Thyroid gland (tissue), 4 donors: ENCODE data around the gene NDUFAF8. TPM values are rescaled to one million over a fixed set of nuclear protein-coding genes. Genes with fewer than 3 reads are reported as not detected.

Experiments used
- DNase-seq, 2 donors: peaks; one replicate each; pipeline ENCODE4 v3.0.0-alpha.2; 2019
- H3K27ac ChIP-seq, 3 donors: fragments of 200-600 bp; sonication (generic); 1 replicate in 2 of 3; 2 replicates in 1 of 3; pipeline ENCODE4 v1.5.1; 2016 to 2019; ENCODE audit warnings: mild to moderate bottlenecking in 1 of 3, moderate library complexity in 1 of 3
- H3K27me3 ChIP-seq: fragments of 200-600 bp; sonication (generic); one replicate; pipeline ENCODE4 v1.5.1; 2019
- H3K36me3 ChIP-seq, 2 donors: fragments of 200-600 bp; sonication (generic); one replicate each; pipeline ENCODE4 v1.5.1; 2016 to 2019
- H3K4me1 ChIP-seq, 2 donors: fragments of 200-600 bp; sonication (generic); one replicate each; pipeline ENCODE4 v1.5.1; 2017 to 2019
- H3K4me3 ChIP-seq, 3 donors: fragments of 200-600 bp; sonication (generic); replicated peaks in 1 of 3; 1 replicate in 2 of 3; 2 replicates in 1 of 3; pipeline ENCODE4 v1.5.1; 2016; ENCODE audit warnings: mild to moderate bottlenecking in 1 of 3
- H3K9me3 ChIP-seq: fragments of 200-600 bp; sonication (generic); one replicate; pipeline ENCODE4 v1.5.1; 2017
- POLR2A ChIP-seq, 2 donors: fragments of 450-650 bp; IDR thresholded peaks; one replicate each; pipeline ENCODE4 v1.6.1; 2017; ENCODE audit warnings: antibody characterized with exemption in 2 of 2, mild to moderate bottlenecking in 2 of 2, moderate library complexity in 1 of 2
- WGBS, 2 donors: methylation state at CpG; one replicate each; pipeline ENCODE4 v1.1.5; 2017; 5-methylcytosine and 5-hydroxymethylcytosine counted together
- intact Hi-C: fragments of 100-400 bp; cut with DNase I; formaldehyde crosslinking; loops from one replicate; pipeline ENCODE4 v1.15.1; 2023
- total RNA-seq, 4 donors: library from RNA; depleted of rRNA; stranded (reverse); fragments of >200 nt; gene quantifications; one replicate each; pipeline ENCODE4 v1.2.3, GENCODE V29; 2016
- TF ChIP-seq, protein P1 (sequence below), 6 experiments: fragments of 200-600 bp in 3 of 6; fragments of 450-650 bp in 3 of 6; sonication (generic) in 3 of 6; IDR thresholded peaks; one replicate each; pipeline ENCODE4 v1.5.1; 2016 to 2019; ENCODE audit warnings: antibody characterized with exemption in 6 of 6, mild to moderate bottlenecking in 2 of 6, inconsistent platforms in 1 of 6, moderate library complexity in 1 of 6

The NDUFAF8 gene
- total RNA-seq, 4 donors from 2014 or later, result 17.0 to 107 (median 53.7) TPM

DNA sequence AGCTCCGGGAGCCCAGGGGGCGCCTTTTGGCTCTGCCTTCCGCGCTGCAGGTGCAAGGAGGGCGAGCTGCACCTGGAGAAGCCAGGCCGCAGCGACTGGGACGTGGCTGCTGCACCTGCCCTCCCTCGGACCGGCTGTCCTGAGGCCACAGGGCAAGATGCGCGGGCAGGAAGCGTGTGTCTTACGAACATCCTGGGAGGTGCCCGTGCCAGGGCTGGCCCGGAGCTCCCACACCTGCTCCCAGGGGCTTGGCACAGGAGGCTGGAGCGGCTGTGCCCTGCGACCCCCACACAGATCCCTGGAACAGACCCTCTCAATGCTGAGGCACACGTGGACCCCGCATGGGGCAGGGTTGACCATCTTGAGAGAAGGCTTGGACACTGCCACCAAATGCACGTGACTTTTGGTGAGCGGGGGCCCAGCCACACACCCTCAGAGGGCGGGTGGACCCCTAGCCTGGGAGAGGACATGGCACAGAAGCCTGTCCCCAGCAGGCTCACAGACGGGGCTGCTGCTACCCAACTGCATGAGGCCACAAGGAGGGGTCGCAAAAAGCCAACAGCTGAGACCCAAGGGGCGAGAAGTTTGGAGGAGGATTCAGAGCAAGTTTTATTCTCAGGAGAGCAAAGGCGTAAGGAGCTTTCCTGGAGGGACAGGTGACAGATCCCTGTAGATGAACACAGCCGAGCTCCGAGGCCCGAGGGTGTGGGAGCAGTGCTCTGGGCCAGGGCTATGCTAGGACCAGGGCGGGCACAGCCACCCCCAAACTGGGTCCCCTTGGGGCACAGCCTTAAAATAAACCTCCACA is 11.4 kb downstream of the NDUFAF8 start:
- H3K36me3 ChIP-seq, result peaks cover 21 to 27% of the 10 kb centered on the region in 2 donors
- no peak overlapping the region for H3K27ac ChIP-seq
- TF ChIP-seq, protein P1, sequence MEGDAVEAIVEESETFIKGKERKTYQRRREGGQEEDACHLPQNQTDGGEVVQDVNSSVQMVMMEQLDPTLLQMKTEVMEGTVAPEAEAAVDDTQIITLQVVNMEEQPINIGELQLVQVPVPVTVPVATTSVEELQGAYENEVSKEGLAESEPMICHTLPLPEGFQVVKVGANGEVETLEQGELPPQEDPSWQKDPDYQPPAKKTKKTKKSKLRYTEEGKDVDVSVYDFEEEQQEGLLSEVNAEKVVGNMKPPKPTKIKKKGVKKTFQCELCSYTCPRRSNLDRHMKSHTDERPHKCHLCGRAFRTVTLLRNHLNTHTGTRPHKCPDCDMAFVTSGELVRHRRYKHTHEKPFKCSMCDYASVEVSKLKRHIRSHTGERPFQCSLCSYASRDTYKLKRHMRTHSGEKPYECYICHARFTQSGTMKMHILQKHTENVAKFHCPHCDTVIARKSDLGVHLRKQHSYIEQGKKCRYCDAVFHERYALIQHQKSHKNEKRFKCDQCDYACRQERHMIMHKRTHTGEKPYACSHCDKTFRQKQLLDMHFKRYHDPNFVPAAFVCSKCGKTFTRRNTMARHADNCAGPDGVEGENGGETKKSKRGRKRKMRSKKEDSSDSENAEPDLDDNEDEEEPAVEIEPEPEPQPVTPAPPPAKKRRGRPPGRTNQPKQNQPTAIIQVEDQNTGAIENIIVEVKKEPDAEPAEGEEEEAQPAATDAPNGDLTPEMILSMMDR (IDR thresholded peaks at IDR 0.05), result no peak
- TF ChIP-seq POLR2A (IDR thresholded peaks at IDR 0.05), result no peak
- no peak for DNase-seq
- no peak overlapping the region for H3K4me3 ChIP-seq
- 93 to 100% methylated on average over 6 to 19 of the region's 31 CpGs for WGBS, 2 donors
- H3K9me3 ChIP-seq, result no peaks in the 10 kb centered on the region
- H3K4me1 ChIP-seq, result peaks cover 16 to 18% of the 10 kb centered on the region in 2 donors
- no peaks in the 10 kb centered on the region for H3K27me3 ChIP-seq
- intact Hi-C loops, result loop anchor here (5.0 kb wide), 1 partner anchor 352 kb away; no protein-coding TSS in a partner anchor

DNA sequence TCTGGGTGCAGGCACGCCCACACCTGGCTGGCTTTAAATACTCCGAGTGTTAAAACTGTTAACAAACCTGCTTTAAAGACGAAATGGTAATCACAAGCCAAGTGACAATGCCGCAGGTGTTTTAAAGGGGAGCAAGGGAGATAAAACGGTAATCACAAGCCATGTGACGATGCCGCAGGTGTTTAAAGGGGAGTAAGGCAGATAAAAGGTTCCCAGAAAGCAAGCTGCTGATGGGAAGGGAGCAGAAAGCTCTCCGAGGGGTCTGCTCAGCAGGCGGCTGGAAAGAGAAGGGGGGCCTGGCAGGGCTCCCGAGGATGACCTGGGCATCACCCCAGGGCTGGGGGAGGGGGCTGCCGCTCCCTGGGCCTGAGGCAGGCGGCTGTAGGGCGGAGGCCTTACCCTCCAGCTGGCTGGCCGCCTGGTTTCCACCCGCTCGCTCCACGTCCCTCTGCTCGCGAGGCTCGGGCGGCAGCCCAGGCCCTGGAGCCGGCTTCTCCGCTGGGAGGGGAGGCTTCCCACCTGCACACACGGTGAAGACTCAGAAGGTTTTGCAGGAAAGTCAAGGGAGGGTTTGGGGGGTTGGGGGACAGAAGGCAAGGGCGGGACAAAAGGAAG is 12.1 kb downstream of the NDUFAF8 start:
- no peaks in the 10 kb centered on the region for H3K27me3 ChIP-seq
- intact Hi-C loops, result loop anchor here (5.0 kb wide), 1 partner anchor 351 kb away; no protein-coding TSS in a partner anchor
- no peak for TF ChIP-seq POLR2A (IDR thresholded peaks at IDR 0.05)
- TF ChIP-seq, protein P1 (IDR thresholded peaks at IDR 0.05), result no peak
- no peak overlapping the region for H3K27ac ChIP-seq
- WGBS, 2 donors, result 86 to 90% methylated on average over 17 to 25 of the region's 25 CpGs
- no peak for DNase-seq
- H3K9me3 ChIP-seq, result no peaks in the 10 kb centered on the region
- peaks cover 20 to 23% of the 10 kb centered on the region in 2 donors for H3K4me1 ChIP-seq
- no peak overlapping the region for H3K4me3 ChIP-seq
- H3K36me3 ChIP-seq, result peaks cover 21 to 27% of the 10 kb centered on the region in 2 donors

DNA sequence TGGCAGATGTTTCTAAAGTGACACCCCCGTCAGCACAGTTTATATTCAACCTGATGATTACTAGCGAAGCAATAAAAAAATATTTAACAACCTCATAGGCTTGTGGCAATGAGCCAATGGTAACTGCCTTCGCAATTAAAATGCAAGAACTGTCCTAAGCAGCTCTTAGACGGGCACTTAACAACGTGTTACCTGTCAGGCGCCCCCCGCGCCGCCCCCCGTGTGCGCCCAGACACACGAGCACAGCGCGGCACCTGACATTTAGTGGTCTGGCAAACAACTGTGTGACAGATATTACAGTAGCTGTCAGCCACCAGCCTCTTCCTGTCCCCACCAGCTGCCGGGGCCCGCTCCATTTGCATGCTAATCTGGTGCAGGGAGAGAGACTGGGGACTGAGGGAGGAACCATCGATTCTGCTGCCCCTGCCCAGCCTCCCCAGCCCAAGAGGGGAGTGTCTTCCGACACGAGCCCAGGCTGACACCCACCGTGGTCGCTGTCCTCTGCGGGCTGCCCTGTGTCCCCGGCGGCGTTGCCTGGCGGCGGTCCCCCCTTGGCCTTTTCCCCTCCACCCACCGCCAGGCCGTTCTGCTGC is 12.7 kb downstream of the NDUFAF8 start:
- H3K27me3 ChIP-seq, result no peaks in the 10 kb centered on the region
- H3K4me1 ChIP-seq, result peaks cover 26 to 29% of the 10 kb centered on the region in 2 donors
- intact Hi-C loops, result loop anchor here (2.0 to 5.0 kb wide), 2 partner anchors 231 to 350 kb away; no protein-coding TSS in a partner anchor
- peaks cover 21 to 27% of the 10 kb centered on the region in 2 donors for H3K36me3 ChIP-seq
- H3K27ac ChIP-seq, result no peak overlapping the region
- TF ChIP-seq POLR2A (IDR thresholded peaks at IDR 0.05), result no peak
- TF ChIP-seq, protein P1 (IDR thresholded peaks at IDR 0.05), result no peak
- H3K4me3 ChIP-seq, result no peak overlapping the region
- DNase-seq, result no peak
- no peaks in the 10 kb centered on the region for H3K9me3 ChIP-seq
- 90 to 94% methylated on average over 26 to 27 of the region's 29 CpGs for WGBS, 2 donors

DNA sequence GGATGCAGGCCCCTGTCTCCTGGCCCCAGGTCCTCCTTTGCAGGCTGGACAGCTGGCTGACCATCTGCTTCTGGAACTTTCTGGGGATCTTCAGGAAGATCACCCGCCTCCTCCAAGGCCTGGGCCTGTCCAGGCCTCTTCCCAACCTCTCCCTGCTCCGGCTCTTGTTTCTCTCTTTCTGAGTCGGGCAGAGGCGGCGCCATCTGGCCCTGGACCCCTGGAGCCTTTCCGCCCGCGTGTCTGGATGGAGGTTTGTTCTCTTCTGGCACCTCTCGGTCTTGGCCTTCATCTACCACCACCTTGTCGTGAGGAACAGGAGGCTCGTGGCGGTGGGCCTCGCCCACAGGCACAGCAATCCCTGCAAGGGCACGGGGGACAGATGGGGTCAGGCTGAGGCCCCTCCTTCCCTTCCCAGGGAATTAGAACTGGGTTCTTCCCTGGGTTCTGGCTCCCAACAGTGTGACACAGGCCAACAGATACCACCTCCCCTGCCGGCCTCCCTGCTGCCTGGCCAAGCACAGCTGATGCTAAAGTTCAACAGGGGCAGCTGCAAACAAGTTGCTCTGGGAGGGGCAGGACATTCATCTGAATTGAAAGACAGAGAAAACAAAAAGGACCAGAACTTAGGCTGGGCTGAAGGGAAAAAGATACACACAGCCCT is 13.3 kb downstream of the NDUFAF8 start:
- intact Hi-C loops, result loop anchor here (2.0 to 5.0 kb wide), 2 partner anchors 230 to 350 kb away; no protein-coding TSS in a partner anchor
- no peaks in the 10 kb centered on the region for H3K9me3 ChIP-seq
- no peak overlapping the region for H3K4me3 ChIP-seq
- WGBS, 2 donors, result 90 to 91% methylated on average over 10 to 15 of the region's 15 CpGs
- H3K27ac ChIP-seq, result no peak overlapping the region
- TF ChIP-seq, protein P1 (IDR thresholded peaks at IDR 0.05), result no peak
- no peak for TF ChIP-seq POLR2A (IDR thresholded peaks at IDR 0.05)
- DNase-seq, result no peak
- H3K36me3 ChIP-seq, result peaks cover 21 to 27% of the 10 kb centered on the region in 2 donors
- H3K27me3 ChIP-seq, result no peaks in the 10 kb centered on the region
- H3K4me1 ChIP-seq, result peaks cover 31 to 33% of the 10 kb centered on the region in 2 donors
